Ishikawa (cell line): Measurements from ENCODE around the gene CACNG7.

Source experiments
- CEBPB ChIP-seq: IDR thresholded peaks from 2 replicates; pipeline ENCODE4 v1.6.1; 2012
- CREB1 ChIP-seq: IDR thresholded peaks from 2 replicates; pipeline ENCODE4 v1.6.1; 2012; ENCODE audit warnings: low read depth
- EGR1 ChIP-seq: IDR thresholded peaks from 2 replicates; pipeline ENCODE4 v1.6.1; 2012
- EP300 ChIP-seq: IDR thresholded peaks from 2 replicates; pipeline ENCODE4 v1.6.1; 2012; ENCODE audit warnings: borderline replicate concordance
- FOXM1 ChIP-seq: IDR thresholded peaks from 2 replicates; pipeline ENCODE4 v1.6.1; 2012; ENCODE audit warnings: low read depth, borderline replicate concordance
- NFIC ChIP-seq: IDR thresholded peaks from 2 replicates; pipeline ENCODE4 v1.6.1; 2012
- RAD21 ChIP-seq: IDR thresholded peaks from 2 replicates; pipeline ENCODE4 v1.6.1; 2012; ENCODE audit warnings: low read depth
- TAF1 ChIP-seq: IDR thresholded peaks from 2 replicates; pipeline ENCODE4 v1.6.1; 2012; ENCODE audit warnings: low read depth, mild to moderate bottlenecking
- TCF12 ChIP-seq: IDR thresholded peaks from 2 replicates; pipeline ENCODE4 v1.6.1; 2012; ENCODE audit warnings: low read depth
- TEAD4 ChIP-seq: IDR thresholded peaks from 2 replicates; pipeline ENCODE4 v1.6.1; 2012
- YY1 ChIP-seq: IDR thresholded peaks from 2 replicates; pipeline ENCODE4 v1.6.1; 2012; ENCODE audit warnings: low read depth
- ZBTB7A ChIP-seq: IDR thresholded peaks from 2 replicates; pipeline ENCODE4 v1.6.1; 2012; ENCODE audit warnings: low read depth
- TF ChIP-seq, protein P1 (sequence below): IDR thresholded peaks from 2 replicates; pipeline ENCODE4 v1.6.1; 2012
- TF ChIP-seq, protein P2 (sequence below): IDR thresholded peaks from 2 replicates; pipeline ENCODE4 v1.6.1; 2012; ENCODE audit warnings: low read depth, mild to moderate bottlenecking
- TF ChIP-seq, protein P3 (sequence below): IDR thresholded peaks from 2 replicates; pipeline ENCODE4 v1.6.1; 2012

CACNG7 gene

DNA sequence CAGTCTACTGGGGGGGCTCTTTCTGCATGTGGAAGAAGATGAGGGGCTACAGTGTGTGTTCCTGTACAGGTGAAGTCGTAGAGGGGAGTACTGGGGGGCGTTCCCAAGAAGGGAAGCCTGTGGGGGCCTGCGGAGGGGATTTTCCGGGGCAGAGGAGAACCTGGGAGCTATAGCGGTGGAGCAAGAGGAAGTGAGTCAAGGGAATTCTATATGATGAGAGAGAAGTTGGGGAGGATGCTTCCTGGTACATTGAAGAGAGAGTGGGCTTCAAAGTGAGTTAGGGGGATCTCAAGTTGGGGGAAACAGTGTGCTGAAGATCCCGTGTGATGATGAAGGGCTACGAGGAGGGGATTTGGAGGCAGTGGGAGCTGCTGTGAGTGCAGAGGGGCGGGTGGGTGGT is 51.8 kb downstream of the CACNG7 start:
- TF ChIP-seq YY1, result no peak
- no peak for TF ChIP-seq TEAD4
- no peak for TF ChIP-seq ZBTB7A
- TF ChIP-seq, protein P1, sequence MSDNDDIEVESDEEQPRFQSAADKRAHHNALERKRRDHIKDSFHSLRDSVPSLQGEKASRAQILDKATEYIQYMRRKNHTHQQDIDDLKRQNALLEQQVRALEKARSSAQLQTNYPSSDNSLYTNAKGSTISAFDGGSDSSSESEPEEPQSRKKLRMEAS, result no peak
- no peak for TF ChIP-seq TAF1
- TF ChIP-seq, protein P2, sequence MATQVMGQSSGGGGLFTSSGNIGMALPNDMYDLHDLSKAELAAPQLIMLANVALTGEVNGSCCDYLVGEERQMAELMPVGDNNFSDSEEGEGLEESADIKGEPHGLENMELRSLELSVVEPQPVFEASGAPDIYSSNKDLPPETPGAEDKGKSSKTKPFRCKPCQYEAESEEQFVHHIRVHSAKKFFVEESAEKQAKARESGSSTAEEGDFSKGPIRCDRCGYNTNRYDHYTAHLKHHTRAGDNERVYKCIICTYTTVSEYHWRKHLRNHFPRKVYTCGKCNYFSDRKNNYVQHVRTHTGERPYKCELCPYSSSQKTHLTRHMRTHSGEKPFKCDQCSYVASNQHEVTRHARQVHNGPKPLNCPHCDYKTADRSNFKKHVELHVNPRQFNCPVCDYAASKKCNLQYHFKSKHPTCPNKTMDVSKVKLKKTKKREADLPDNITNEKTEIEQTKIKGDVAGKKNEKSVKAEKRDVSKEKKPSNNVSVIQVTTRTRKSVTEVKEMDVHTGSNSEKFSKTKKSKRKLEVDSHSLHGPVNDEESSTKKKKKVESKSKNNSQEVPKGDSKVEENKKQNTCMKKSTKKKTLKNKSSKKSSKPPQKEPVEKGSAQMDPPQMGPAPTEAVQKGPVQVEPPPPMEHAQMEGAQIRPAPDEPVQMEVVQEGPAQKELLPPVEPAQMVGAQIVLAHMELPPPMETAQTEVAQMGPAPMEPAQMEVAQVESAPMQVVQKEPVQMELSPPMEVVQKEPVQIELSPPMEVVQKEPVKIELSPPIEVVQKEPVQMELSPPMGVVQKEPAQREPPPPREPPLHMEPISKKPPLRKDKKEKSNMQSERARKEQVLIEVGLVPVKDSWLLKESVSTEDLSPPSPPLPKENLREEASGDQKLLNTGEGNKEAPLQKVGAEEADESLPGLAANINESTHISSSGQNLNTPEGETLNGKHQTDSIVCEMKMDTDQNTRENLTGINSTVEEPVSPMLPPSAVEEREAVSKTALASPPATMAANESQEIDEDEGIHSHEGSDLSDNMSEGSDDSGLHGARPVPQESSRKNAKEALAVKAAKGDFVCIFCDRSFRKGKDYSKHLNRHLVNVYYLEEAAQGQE, result no peak

DNA sequence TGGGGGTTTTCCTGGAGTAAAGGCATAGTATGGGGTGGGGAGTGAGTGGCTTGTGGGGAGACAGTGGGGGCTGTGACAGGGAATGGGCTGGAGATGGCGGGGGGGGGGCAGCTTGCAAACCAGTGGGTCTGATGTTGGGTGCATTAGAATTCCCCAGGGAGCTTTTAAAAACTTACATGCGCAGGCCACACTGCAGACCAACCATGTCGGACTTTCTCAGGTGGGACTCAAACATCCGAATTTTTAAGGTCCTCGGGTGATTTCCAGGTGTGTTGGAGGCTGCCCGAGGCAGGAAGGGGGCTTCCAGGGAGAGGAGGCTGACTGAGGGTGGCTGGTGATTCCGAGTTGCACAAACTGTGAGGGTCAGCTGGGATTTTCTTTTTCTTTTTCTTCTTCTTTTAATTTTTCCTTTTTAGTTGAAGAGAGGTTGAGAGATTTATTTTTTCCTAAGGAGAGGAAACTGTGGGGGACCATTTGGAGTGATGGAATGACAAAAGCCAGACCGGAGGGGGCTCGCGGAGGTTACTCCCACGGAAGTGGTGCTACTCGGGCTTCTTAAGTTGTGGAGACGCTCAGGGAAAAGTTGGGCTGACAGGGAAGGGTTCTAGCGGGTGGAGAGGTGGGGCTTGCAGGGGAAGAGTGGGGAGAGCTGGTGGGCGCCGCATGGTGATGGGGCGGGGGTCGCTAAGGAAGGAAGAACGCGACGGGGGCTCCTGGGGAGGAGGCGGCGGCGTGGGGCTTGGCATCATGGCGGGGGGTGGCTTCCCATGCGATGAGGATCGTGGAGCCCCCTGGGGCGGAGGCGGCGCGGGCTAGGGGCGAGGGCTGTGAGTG is 52.7 kb downstream of the CACNG7 start:
- TF ChIP-seq CREB1 (no peak), EP300 (no peak)

DNA sequence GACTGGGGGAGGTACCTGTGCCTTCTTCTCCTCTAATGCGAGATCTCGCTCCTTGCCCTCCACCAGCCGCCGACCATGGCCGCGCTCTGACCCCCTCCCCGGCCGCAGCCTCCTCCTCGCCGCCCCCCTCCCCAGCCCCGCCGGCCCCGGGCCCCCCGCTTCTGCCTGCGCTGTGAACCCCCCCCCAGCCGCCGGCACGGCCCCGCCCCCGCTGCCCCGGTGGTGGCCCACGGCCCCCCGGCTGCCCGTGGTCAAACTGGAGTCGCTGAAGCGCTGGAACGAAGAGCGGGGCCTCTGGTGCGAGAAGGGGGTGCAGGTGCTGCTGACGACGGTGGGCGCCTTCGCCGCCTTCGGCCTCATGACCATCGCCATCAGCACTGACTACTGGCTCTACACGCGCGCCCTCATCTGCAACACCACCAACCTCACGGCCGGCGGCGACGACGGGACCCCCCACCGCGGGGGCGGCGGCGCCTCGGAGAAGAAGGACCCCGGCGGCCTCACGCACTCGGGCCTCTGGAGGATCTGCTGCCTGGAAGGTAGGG is 53.9 kb downstream of the CACNG7 start, which contains the start of gene CACNG8:
Gene CACNG8 (plus strand): TSS at position 51 of the 545 bp plus-strand sequence.
- TF ChIP-seq CEBPB (no peak), FOXM1 (no peak), RAD21 (no peak)
- TF ChIP-seq, protein P2, result no peak

DNA sequence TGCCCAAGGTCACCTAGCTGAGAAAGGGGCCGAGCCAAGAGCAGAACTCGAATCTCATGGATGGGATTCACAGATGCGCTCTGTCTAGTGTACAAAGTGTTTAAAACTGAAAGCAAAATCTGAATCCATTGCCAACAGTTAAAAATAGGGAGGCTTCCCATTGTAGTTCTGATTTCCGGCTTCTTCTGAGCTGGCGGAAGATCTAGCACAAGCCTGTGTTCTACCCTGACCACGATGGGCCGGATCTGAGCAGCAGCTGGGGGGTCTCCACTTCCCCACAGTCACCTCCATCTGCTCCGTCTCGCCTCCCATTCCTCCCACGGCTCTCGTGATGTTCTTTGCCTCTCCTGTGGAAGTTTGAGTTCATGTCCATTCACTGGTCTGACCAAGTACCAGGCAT is 56.0 kb downstream of the CACNG7 start:
- TF ChIP-seq TAF1 (no peak), CEBPB (no peak), RAD21 (no peak)
- TF ChIP-seq, protein P3, sequence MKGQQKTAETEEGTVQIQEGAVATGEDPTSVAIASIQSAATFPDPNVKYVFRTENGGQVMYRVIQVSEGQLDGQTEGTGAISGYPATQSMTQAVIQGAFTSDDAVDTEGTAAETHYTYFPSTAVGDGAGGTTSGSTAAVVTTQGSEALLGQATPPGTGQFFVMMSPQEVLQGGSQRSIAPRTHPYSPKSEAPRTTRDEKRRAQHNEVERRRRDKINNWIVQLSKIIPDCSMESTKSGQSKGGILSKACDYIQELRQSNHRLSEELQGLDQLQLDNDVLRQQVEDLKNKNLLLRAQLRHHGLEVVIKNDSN, result no peak
- TF ChIP-seq, protein P2, result no peak

DNA sequence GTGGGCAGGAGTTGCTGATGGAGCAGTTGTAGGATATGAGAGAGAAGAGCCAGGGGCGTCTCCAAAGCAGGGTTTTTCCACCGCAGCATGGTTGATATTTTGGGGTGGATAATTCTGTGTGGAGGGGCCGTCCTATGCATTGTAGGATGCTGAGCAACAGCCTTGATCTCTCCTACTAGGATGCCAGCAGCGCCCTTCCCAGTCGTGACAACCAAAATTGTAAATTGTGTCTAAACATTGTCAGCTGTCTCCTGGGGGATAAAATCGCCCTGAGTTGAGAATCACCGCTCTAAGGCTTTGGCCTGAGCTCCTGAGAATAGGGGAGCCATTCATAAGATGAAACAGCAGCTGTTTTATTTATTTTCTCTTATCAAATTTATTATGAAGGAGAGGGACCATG is 57.9 kb downstream of the CACNG7 start:
- no peak for TF ChIP-seq FOXM1
- no peak for TF ChIP-seq EP300
- TF ChIP-seq, protein P3, result no peak
- no peak for TF ChIP-seq CREB1
- no peak for TF ChIP-seq RAD21
- TF ChIP-seq TAF1, result no peak
- TF ChIP-seq, protein P2, result no peak
- no peak for TF ChIP-seq NFIC
- no peak for TF ChIP-seq TCF12
- TF ChIP-seq YY1, result no peak
- TF ChIP-seq TEAD4, result no peak
- no peak for TF ChIP-seq ZBTB7A
- TF ChIP-seq EGR1, result no peak
- TF ChIP-seq, protein P1, result no peak
